GM18520 (cell line): ENCODE measurements around the gene COL24A1.

Experiments
- ATAC-seq: cut with Tn5 transposase; IDR thresholded peaks from one replicate; pipeline ENCODE4 v1.9.1; 2021; ENCODE audit not compliant: unreplicated experiment

Gene COL24A1

DNA sequence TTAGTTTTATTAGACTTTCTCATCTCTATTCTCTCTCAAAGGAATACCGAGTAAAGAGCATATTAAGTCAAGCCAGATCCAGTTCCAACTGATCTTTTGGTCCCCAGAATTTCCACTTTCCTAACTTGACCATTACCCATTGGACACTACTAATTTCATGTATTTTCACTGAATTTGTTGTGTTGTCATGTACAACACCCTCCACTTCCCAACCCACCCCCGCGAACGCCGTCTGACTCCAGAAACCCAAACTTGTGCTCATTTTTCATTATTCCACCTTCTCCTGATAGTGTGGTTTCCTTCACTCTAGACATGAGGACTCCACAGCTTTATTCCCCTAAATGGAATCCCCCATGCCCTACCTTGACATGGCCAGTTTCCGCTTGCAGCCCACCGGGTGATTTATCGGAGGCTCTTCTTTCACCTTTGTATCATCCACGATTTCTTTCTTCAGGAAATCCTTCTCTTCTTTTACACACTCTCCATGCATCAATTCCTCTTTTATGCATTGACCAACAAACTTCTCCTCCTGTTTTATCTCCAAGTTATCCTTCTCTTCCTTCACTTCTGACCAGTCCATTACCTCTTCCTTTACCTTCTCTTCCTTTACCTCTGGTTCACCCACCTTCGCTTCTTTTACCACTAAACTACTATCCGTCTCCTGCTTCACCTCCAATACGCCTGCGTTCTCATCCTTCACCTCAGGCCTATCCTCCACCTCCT, 449.1 kb downstream of the COL24A1 start:
- ATAC-seq, result no peak

DNA sequence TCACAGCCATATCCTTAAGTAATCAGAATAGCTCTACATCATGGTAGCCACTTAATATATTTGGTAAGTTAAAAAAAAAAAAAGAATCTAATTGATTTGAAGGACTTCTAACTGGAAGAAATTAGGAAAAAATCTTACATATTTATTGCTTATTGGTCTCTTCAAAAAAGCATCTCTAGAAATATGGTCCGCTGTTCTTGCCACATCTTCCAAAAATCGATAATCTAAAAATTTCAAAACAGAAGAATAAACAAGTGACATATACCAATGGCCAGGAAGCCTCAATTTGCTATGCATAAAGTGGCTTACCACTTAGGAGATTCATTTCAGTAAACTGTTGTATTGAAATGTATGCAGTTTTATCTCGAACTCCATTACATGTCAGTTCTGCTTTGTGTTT, 450.6 kb downstream of the COL24A1 start:
- ATAC-seq, result no peak

DNA sequence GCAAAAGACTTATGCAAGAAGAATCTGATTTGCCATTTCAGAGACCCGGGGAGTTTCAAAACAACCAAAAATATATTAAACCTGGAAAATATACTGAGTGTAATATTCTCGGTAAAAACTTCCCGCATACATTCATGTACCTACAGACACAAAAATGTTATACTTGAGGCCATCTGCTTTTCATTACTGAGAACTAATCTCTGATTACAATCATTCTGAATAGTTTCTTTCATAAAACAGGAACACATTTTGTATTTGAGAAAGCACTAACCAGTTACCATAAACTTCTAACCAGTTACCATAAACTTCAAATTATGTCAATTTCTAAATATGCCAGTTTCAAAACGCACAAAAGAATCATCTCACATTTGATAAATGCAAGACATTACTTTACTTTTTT, 456.1 kb downstream of the COL24A1 start:
- no peak for ATAC-seq

DNA sequence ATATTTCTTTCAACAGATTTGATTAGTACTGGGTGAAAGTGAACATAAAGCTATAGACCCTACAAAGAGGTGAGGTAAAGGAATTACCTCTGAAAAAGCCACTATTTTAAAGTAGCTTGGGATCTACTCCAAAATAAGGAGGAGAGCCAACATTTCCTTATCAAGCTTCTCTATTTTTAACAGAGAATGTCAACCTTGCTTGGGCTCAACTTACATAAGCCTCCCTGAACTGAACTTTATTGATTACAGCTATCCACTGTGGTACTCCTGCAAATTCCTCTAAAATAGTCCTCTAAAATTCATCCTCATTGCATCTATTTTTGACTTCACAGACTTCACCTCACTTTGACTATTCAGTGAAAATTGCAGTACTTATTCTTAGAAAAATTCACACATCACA, 458.7 kb downstream of the COL24A1 start:
- no peak for ATAC-seq

- no peak for ATAC-seq
These were observed 463.8 kb downstream of the COL24A1 start for GRCh38 chr1:85692730-85693314.

DNA sequence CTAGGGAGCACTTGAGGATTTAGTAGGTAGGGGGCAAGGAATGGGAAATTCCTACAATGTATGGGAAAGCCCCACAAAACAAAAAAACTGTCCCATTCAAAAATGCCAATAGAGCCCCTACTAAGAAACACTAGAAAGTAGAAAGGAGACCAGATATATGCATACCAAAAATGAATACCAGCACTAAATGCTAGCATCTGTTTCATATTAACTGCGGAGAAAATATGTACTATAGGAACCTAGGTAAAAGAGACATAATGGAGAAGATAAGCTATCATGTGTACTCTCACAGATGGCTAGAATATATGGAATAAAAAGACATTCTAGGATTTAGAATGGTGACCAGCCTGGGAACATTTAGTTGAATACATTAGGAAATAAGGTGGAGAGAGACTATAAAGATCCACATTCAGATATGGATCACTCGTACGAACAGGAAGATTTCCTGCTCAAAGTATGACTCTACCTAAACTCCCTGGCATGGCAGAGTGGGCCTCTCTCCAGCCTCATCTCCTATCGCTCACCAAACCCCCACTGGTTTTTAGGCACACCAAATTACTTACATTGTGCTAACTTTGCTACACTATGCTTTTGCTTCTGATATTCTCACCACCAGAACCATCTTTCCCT, 466.7 kb downstream of the COL24A1 start:
- ATAC-seq, result no peak

DNA sequence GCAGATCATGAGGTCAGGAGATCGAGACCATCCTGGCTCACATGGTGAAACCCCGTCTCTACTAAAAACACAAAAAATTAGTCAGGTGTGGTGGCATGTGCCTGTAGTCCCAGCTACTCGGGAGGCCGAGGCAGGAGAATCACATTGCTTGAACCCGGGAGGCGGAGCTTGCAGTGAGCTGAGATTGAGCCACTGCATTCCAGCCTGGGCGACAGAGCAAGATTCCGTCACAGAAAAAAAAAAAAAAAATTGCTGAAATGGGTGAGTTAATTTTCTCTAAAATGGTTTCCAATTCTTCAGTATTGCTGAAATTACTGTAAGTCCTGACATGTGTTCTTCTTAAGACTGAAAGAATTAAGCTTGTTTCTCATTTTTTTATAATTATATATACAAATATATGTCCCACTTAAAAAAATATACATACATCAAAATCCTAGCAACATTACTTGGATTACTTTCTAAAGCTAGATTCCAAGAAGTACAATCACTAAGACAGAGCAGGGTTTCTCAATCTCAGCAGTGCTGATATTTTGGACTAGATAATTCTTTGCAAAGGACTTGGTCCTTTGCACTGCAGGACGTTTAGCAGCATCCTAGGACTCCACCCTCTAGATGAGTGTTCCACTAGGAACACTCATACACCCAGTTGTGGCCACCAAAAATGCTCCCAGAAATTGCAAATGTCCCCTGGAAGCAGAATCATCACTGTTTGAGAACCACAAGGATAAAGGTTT, 473.1 kb downstream of the COL24A1 start:
- no peak for ATAC-seq

- no peak for ATAC-seq
These were observed 475.5 kb downstream of the COL24A1 start for GRCh38 chr1:85681087-85681486.
